HG03135 (cell line): ENCODE data around the gene TBC1D32.
"Not testable (repeated sequence)": the region's sequence is repeated elsewhere in the genome, so short reads cannot be mapped to it uniquely, and the experiment has no call there.

Source experiments
- ATAC-seq: cut with Tn5 transposase; IDR thresholded peaks from one replicate; pipeline ENCODE4 v1.9.1; 2021; ENCODE audit warnings: mild to moderate bottlenecking, moderate library complexity; ENCODE audit not compliant: unreplicated experiment

Gene TBC1D32

DNA sequence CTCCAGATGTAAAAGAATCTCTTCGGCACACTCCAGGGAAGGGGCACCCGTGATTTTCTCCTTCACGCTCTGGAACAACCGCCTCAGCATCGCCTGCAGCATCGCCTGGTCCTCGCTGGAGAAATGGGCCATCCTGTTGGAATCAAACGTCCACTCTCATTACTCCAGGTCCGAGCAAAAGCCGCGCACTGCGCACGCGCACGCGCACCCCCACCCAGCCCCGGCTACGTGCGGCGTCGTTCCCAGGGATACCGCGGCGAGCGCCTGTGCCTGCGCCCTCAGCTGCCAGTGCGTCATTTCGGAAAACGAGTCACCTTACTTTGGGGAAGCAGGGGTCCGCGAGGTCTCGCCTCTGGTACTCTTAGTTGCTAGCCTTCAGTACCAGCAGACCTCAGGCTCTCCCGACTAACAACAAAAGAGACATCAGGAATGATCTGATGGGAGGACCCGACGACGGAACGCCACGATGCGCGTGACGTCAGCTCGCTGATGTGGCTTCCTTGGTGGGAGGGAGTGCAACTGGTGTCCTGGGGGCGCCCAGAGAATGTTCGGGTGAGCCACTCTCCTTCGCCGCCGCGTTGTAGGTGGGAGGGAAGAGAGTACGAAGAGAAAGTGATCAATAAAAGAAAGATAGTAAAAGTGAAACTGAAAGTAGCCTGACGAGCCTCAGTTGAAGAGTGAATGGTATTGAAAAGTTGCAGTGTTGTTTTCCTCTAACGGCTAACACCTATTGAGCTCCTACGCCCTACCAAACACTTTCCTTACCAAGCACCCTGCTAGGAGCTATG, at the start of gene TBC1D32:
TBC1D32 (minus strand) TSS at position 182 of the 788 bp plus-strand sequence; CDS start at position 132, 50 bp downstream.
- ATAC-seq: peak; percentile 93

- no peak for ATAC-seq
Observed at GRCh38 chr6:121383478-121383877, 49.2 kb upstream of the TBC1D32 start.

DNA sequence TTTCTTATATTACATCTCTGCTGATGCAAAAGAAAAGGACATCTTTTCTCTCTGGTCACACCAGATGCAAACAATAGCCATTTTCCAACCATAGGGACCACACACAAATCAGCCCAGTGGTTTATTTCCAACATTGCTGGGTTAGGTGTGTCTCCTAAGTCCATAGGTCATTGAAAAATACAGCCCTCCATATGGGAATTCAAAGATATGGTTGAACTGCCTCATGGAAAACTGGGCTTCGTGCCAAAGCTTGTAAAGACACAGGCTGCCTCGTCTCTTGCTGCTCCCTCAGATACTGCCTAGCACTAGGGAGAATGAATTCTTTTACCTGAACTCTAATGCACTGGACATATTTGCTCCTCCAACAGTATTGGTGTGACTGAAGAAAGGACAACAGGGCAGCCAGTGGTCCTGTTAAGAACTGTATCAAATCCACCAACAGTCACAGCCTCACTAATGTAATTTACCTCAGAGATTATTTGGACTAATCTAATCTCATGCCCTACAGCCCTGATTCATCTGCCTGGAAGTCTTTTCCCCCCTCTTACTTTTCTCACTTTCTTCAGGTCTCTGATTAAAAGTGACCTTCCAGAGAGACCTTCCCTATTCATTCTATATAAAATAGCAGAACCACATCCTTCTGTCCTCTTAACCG, 48.3 kb upstream of the TBC1D32 start:
- ATAC-seq: no peak

DNA sequence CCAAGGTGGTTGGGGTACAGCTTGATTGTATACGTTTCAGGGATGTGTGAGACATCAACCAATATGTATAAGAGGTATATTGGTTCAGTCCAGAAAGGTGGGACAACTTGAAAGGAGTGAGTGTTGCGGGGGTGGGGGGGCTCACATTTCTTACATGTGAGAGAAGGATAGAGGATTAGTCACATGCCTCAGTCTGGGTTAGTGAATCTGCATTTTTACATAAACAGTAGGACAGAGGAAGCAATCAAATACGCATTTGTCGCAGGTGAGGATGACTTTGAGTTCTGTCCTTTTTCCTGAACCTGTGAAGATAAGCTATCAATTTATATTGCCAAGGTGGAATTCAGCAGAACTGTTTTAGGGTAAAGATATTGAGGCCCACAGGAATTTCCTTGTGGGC, 42.1 kb upstream of the TBC1D32 start:
- ATAC-seq: no peak

DNA sequence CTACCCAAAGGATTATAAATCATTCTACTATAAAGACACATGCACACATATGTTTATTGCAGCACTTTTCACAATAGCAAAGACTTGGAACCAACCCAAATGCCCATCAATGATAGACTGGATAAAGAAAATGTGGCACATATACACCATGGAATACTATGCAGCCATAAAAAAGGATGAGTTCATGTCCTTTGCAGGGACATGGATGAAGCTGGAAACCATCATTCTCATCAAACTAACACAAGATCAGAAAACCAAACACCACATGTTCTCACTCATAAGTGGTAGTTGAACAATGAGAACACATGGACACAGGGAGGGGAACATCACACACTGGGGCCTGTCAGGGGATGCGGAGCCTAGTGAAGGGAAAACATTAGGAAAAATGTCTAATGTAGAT, 39.9 kb upstream of the TBC1D32 start:
- ATAC-seq: not testable (repeated sequence)

- no peak for ATAC-seq
Observed at GRCh38 chr6:121365536-121366521, 31.5 kb upstream of the TBC1D32 start.

GRCh38 chr6:121356575-121356974, 22.3 kb upstream of the TBC1D32 start:
- ATAC-seq: no peak

GRCh38 chr6:121354764-121355163, 20.5 kb upstream of the TBC1D32 start:
- no peak for ATAC-seq

DNA sequence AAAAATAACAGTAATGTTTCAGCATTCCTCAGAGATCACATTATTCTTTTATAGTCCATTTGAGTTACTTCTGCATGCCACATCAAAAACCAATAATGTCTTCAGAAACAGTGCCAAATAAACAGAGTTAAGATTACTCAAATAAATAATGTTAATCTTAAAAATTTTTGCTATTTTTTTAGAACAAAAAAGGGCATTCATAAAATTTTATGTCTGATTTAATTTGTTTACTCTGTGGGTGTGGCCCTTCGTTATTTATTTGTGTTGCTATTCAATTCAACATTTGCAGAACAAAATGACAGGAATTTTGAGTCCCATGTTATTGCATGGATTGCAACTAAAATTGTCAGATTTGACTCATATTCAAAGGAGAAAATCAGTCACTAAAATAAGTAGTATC, 18.7 kb upstream of the TBC1D32 start:
- no peak for ATAC-seq

DNA sequence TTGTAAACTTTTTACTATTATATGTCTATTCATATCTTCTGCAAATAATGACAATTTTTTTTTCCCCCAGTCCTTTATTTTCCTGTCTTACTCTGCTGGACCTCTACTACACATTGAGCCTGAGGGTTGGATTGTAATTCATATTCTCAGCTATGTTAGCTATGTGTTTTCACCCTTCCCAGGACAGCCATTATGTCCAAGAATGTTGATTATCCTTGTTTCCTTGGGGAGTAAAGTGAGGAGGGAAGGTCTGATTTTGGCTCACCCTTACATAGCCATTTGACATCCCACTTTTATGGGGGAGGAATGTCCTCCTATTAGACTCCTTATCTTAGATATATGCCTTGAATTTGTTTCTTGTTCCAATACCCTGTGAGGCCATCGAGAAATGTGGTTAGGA, 17.6 kb upstream of the TBC1D32 start:
- ATAC-seq: no peak

GRCh38 chr6:121349596-121349995, 15.3 kb upstream of the TBC1D32 start:
- no peak for ATAC-seq

- no peak for ATAC-seq
Observed at GRCh38 chr6:121347484-121347883, 13.2 kb upstream of the TBC1D32 start.

- no peak for ATAC-seq
Observed at GRCh38 chr6:121344539-121344938, 10.3 kb upstream of the TBC1D32 start.

DNA sequence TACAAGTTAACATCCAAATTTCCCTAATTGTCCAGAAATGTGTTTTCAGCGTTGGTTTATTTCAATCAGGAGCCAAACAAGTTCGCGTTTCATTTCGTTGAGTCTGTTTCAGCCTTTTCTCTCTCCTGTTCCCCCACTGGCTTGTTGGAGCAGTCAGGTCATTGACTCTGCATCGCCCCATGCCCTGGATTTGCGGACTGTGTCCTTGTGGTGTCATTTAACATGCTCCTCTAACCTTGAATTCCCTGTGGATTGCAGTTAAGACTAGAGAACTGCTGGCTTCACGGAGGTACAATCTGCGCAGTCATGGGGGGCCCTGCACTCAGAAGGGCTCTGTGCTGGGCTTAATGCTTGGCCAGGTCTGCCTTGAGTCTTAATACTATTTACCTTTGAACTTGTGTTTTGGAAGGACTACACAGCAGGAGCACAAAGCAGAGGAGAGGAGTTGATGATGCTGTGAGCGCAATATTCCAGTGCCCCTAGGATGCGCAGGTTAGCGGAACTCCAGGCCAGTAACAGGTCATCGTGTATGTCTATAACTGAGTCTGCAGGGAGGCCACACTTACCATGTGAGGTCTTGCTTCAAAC, 5.5 kb upstream of the TBC1D32 start:
- ATAC-seq: no peak

DNA sequence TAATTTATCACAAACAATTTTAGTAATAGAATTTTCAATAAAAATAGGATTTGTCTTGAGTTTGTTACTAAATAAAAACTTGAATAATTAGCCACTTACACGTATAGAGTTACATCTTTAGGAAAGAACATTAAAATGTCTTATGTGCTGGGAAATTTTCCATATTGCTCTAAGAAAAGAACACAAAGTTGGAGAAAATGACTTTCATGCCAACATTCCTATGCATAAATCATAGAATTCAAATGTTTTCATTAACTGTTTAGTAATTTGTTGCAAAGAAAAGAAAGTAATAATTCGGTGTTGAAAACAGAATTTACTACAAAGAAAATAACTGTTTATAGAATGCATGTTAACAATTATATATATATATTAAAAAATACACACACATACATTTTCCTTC, 4.7 kb upstream of the TBC1D32 start:
- ATAC-seq: no peak

DNA sequence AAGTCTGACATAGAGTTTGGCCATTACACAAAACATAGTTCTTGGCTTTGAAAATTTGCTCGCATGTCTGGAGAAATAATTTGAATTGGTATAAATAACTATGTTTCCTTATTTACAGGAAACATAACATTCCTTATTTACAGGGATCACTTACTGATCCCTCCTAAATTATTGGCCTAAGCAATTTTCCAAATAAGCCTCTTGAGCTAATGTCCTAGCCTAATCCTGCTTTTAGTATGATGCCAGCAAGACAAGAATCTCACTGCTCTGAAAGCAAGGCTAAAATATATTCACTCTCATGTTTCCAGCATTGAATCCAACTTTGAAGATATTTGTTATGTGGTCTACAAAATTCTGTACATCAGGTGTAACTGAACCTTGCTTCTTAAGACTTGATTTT, 4.1 kb upstream of the TBC1D32 start:
- no peak for ATAC-seq

- no peak for ATAC-seq
Observed at GRCh38 chr6:121335087-121336008, 1.1 kb upstream of the TBC1D32 start.

DNA sequence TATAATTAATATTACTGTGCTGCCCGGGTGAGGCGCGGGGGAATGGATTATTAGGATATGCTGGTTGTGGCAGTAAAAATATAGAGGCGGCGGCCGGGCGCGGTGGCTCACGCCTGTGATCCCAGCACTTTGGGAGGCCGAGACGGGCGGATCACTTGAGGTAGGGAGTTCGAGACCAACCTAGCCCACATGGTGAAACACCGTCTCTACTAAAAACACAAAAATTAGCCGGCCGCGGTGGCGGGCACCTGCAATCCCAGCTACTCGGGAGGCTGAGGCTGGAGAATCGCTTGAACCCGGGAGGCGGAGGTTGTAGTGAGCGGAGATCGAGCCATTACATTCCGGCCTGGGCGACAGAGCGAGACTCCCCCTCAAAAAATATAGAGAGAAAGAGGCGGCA, 586 bp downstream of the TBC1D32 start:
- not testable (repeated sequence) for ATAC-seq

- no peak for ATAC-seq
Observed at GRCh38 chr6:121333196-121333595, 1.1 kb downstream of the TBC1D32 start.

GRCh38 chr6:121330516-121330915, 3.8 kb downstream of the TBC1D32 start:
- no peak for ATAC-seq
